HEK293 (cell line): ENCODE data around the gene GSS.

Experiments
- FEZF1 ChIP-seq: fragments of 450-650 bp; formaldehyde crosslinking; IDR thresholded peaks from 2 replicates; pipeline ENCODE4 v1.5.1; 2016; ENCODE audit warnings: missing biosample characterization, missing genetic modification characterization
- MEIS1 ChIP-seq: sonication (generic); formaldehyde crosslinking; IDR thresholded peaks from 2 replicates; pipeline ENCODE4 v1.8.1; 2022; ENCODE audit warnings: missing genetic modification reagents, mild to moderate bottlenecking, borderline replicate concordance
- REST ChIP-seq: fragments of 450-650 bp; formaldehyde crosslinking; IDR thresholded peaks from 2 replicates; pipeline ENCODE4 v1.5.1; 2016; ENCODE audit warnings: missing biosample characterization, missing genetic modification characterization
- ZBTB20 ChIP-seq: fragments of 450-650 bp; formaldehyde crosslinking; IDR thresholded peaks from 2 replicates; pipeline ENCODE4 v1.5.1; 2016; ENCODE audit warnings: missing biosample characterization, missing genetic modification characterization
- ZNF223 ChIP-seq: fragments of 450-650 bp; formaldehyde crosslinking; IDR thresholded peaks from 2 replicates; pipeline ENCODE4 v1.5.1; 2016; ENCODE audit warnings: missing biosample characterization, missing genetic modification characterization
- ZNF239 ChIP-seq: fragments of 450-650 bp; formaldehyde crosslinking; IDR thresholded peaks from 2 replicates; pipeline ENCODE4 v1.5.1; 2016; ENCODE audit warnings: missing biosample characterization, missing genetic modification characterization
- ZNF391 ChIP-seq: fragments of 450-650 bp; formaldehyde crosslinking; IDR thresholded peaks from 2 replicates; pipeline ENCODE4 v1.5.1; 2016; ENCODE audit warnings: low read depth, missing biosample characterization, missing genetic modification characterization, borderline replicate concordance
- ZNF704 ChIP-seq: fragments of 450-650 bp; formaldehyde crosslinking; IDR thresholded peaks from 2 replicates; pipeline ENCODE4 v1.5.1; 2016; ENCODE audit warnings: missing biosample characterization, missing genetic modification characterization
- TF ChIP-seq, protein P1 (sequence below): fragments of 450-650 bp; formaldehyde crosslinking; IDR thresholded peaks from 2 replicates; pipeline ENCODE4 v1.5.1; 2016; ENCODE audit warnings: missing biosample characterization, missing genetic modification characterization

DNA sequence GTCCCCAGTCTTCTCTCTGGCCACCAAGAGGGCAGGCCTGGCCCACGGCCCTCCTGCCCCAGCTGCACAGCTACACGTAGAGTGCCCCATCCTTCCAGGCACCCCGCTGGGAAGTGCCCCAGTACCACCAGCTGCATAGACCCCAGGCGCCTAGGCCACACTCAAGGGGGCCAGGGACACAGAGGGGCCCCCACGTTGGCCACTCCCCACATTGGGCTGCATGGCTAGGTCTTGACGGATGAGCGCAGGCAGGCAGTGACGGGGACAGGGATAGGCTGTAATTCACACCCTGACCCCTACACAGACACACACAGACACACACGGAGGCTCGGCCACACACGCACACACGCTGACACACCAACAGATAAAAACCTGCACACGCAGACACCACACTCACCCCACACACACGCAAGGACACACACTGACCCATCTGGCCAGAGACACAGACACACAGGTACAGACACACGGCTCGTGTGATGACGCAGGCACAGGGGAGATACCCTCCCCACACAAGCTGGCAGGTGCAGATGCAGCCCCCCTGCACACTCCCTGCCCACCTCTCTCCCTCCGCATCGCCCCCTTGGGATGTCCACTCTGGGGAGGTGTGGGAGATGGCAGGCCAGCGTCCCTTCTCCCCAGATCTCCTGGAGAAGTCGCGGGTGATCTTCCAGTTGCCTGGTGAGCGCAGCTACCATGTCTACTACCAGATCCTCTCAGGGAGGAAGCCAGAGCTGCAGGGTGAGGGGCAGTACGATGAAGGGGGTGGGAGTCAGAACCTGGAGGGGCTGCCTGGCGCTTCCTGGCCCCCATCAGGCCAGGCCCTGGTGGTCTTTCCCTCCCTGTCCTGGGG, 30.1 kb upstream of the GSS start:
- TF ChIP-seq ZNF223 (tag by site-specific recombination) (0 out of 2 replicates have a peak, but pooled peaks have one; percentile 19), ZNF704 (tag by site-specific recombination) (no peak), REST (tag by site-specific recombination) (no peak), MEIS1 (CRISPR knock-in tag) (no peak), FEZF1 (tag by site-specific recombination) (no peak), ZBTB20 (tag by site-specific recombination) (no peak), ZNF239 (tag by site-specific recombination) (no peak), ZNF391 (tag by site-specific recombination) (no peak)
- TF ChIP-seq, protein P1, sequence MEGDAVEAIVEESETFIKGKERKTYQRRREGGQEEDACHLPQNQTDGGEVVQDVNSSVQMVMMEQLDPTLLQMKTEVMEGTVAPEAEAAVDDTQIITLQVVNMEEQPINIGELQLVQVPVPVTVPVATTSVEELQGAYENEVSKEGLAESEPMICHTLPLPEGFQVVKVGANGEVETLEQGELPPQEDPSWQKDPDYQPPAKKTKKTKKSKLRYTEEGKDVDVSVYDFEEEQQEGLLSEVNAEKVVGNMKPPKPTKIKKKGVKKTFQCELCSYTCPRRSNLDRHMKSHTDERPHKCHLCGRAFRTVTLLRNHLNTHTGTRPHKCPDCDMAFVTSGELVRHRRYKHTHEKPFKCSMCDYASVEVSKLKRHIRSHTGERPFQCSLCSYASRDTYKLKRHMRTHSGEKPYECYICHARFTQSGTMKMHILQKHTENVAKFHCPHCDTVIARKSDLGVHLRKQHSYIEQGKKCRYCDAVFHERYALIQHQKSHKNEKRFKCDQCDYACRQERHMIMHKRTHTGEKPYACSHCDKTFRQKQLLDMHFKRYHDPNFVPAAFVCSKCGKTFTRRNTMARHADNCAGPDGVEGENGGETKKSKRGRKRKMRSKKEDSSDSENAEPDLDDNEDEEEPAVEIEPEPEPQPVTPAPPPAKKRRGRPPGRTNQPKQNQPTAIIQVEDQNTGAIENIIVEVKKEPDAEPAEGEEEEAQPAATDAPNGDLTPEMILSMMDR: no peak
